Measurements from ENCODE around the gene OGFOD3. TPM values are rescaled to one million over a fixed set of nuclear protein-coding genes. Genes with fewer than 3 reads are reported as not detected.

OGFOD3 gene
- total and polyA plus RNA-seq, 2 experiments from 2014 or later: 9.6 to 24.6 TPM

GRCh38 chr17:82373731-82374625 lies 44.4 kb downstream of the OGFOD3 start:
- Histone ChIP-seq H4K20me1 (replicated peaks; ENCODE audit: insufficient read depth) (no peaks in the 10 kb centered on the region), H2AFZ (no peak overlapping the region), H3K4me3 (no peak overlapping the region), H3F3A (replicated peaks; ENCODE audit: low read depth) (no peaks in the 10 kb centered on the region), H3K9me2 (ENCODE audit: insufficient read depth) (no peaks in the 10 kb centered on the region), H3K36me3 (ENCODE audit: insufficient read depth) (no peaks in the 10 kb centered on the region), H3K27ac (ENCODE audit: low read depth) (no peak overlapping the region), H3K27me3 (ENCODE audit: insufficient read depth) (peaks cover 61% of the 10 kb centered on the region), H3K4me2 (no peak overlapping the region), H3K4me1 (ENCODE audit: insufficient read depth) (no peaks in the 10 kb centered on the region; the same call in 1 of the 2 replicates), H3K79me2 (replicated peaks; ENCODE audit: insufficient read depth) (no peaks in the 10 kb centered on the region)
- no peak; the same call in 2 of the 3 replicates for ATAC-seq
- TF ChIP-seq REST (IDR thresholded peaks at IDR 0.05; ENCODE audit: unreplicated experiment) (no peak), ZNF331 (CRISPR knock-in tag; IDR thresholded peaks at IDR 0.05; ENCODE audit: low read depth) (no peak), EZH2 (IDR thresholded peaks at IDR 0.05; ENCODE audit: low read depth, unreplicated experiment) (no peak), STAT1 (IDR thresholded peaks at IDR 0.05; ENCODE audit: unreplicated experiment) (no peak), JUNB (IDR thresholded peaks at IDR 0.05; ENCODE audit: unreplicated experiment) (no peak), NANOG (IDR thresholded peaks at IDR 0.05; ENCODE audit: borderline replicate concordance) (no peak), POLR2AphosphoS5 (IDR thresholded peaks at IDR 0.05; ENCODE audit: low read depth) (no peak), ZNF114 (CRISPR knock-in tag; IDR thresholded peaks at IDR 0.05) (no peak), CREB1 (CRISPR knock-in tag; IDR thresholded peaks at IDR 0.05; ENCODE audit: low read depth) (no peak), ZNF462 (CRISPR knock-in tag; IDR thresholded peaks at IDR 0.05) (no peak), ETS1 (IDR thresholded peaks at IDR 0.05) (no peak), EZH2phosphoT487 (IDR thresholded peaks at IDR 0.05; ENCODE audit: unreplicated experiment) (no peak), CTCF (conservative IDR thresholded peaks at IDR 0.05; ENCODE audit: low read depth in 2 of 2) (no peak)
- H3K27me3 Mint-ChIP-seq (ENCODE audit: insufficient read depth, low read depth, poor library complexity): peaks cover 46% of the 10 kb centered on the region
- no peak for DNase-seq (ENCODE audit: low spot score)
- H3K4me3 Mint-ChIP-seq: no peak overlapping the region
- peaks cover 4% of the 10 kb centered on the region; the same call in 2 of the 3 replicates for H3K9me3 Mint-ChIP-seq
- no peaks in the 10 kb centered on the region; the same call in 2 of the 3 replicates for H3K4me1 Mint-ChIP-seq
- no peak overlapping the region for H3K27ac Mint-ChIP-seq
- no peaks in the 10 kb centered on the region for H3K36me3 Mint-ChIP-seq (ENCODE audit: low read depth)
